NCI-H510A treated with DMSO at 0.1 percent for 48 hours (cell line): Measurements from ENCODE around the gene SDC1.
A peak's percentile ranks its signal among the peaks of the same experiment; 100 is the strongest.

Source experiments
- DNase-seq: peaks from one replicate; lab custom pipeline; 2025; lab: John Stamatoyannopoulos, UW

Gene SDC1

GRCh38 chr2:20213651-20214565 lies 11.0 kb downstream of the SDC1 start:
- DNase-seq: peak; percentile 89

GRCh38 chr2:20212871-20213503 lies 11.9 kb downstream of the SDC1 start:
- peak; percentile 46 for DNase-seq

- DNase-seq: peak; percentile 80
These were observed 12.5 kb downstream of the SDC1 start for GRCh38 chr2:20212459-20212870.

GRCh38 chr2:20211860-20212458 lies 13.0 kb downstream of the SDC1 start:
- no peak for DNase-seq

- DNase-seq: no peak
These were observed 13.5 kb downstream of the SDC1 start for GRCh38 chr2:20211420-20211819.

GRCh38 chr2:20210462-20210861 lies 14.5 kb downstream of the SDC1 start:
- no peak for DNase-seq

GRCh38 chr2:20209373-20210109 lies 15.4 kb downstream of the SDC1 start:
- no peak for DNase-seq

GRCh38 chr2:20208476-20208859 lies 16.5 kb downstream of the SDC1 start:
- peak; percentile 37 for DNase-seq

- no peak for DNase-seq
These were observed 17.9 kb downstream of the SDC1 start for GRCh38 chr2:20207051-20207450.

GRCh38 chr2:20205915-20206524 lies 18.9 kb downstream of the SDC1 start:
- DNase-seq: no peak

- DNase-seq: no peak
These were observed 19.9 kb downstream of the SDC1 start for GRCh38 chr2:20205069-20205468.

GRCh38 chr2:20203521-20204225 lies 21.3 kb downstream of the SDC1 start:
- no peak for DNase-seq

GRCh38 chr2:20203072-20203471 lies 21.9 kb downstream of the SDC1 start:
- DNase-seq: no peak

GRCh38 chr2:20201671-20202070 lies 23.3 kb downstream of the SDC1 start:
- no peak for DNase-seq

- no peak for DNase-seq
These were observed 24.0 kb downstream of the SDC1 start for GRCh38 chr2:20200697-20201555.

GRCh38 chr2:20199633-20200270 lies 25.2 kb downstream of the SDC1 start:
- no peak for DNase-seq

- DNase-seq: peak; percentile 22
These were observed 25.9 kb downstream of the SDC1 start for GRCh38 chr2:20198796-20199632.

- DNase-seq: peak; percentile 81
These were observed 26.9 kb downstream of the SDC1 start for GRCh38 chr2:20198001-20198400.

- no peak for DNase-seq
These were observed 27.7 kb downstream of the SDC1 start for GRCh38 chr2:20197192-20197591.
